Activated CD8-positive, alpha-beta memory T cell treated with anti-CD3 and anti-CD28 coated beads, Interleukin-2, amount 50 U/mL, for 48 hours (primary cell): ENCODE measurements around the gene BCL2L14.
"Not testable (repeated sequence)": the region's sequence is repeated elsewhere in the genome, so short reads cannot be mapped to it uniquely, and the experiment has no call there.

Experiments used
- DNase-seq: peaks from one replicate; pipeline ENCODE4 v3.0.0-alpha.2; 2020

Gene BCL2L14

GRCh38 chr12:12110923-12111555 lies 40.3 kb downstream of the BCL2L14 start:
- DNase-seq = not testable (repeated sequence)

- DNase-seq = no peak
Measured at GRCh38 chr12:12115514-12115913, 44.8 kb downstream of the BCL2L14 start.

- DNase-seq = no peak
Measured at GRCh38 chr12:12116677-12117076, 45.9 kb downstream of the BCL2L14 start.

DNA sequence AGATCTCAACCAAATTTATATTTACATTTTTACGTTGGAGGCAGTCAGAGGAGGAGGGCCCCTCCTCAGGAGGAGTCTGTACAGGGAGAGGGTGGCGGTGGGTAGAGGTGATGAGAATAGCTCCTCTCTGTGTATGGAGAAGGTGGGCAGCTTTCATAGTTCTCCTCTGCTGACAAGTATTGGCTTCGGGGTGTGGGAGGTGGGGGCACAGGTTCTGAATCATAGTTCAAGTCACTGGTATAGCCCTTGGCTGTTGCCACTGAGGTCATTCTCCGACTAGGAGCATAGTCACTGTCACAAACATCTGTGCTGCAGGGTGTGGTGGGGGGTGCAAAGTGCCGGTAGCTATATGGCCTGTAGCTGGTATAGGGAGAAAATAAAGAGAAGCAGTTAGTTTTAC lies 50.3 kb downstream of the BCL2L14 start:
- DNase-seq = no peak

GRCh38 chr12:12123036-12123604 lies 52.4 kb downstream of the BCL2L14 start:
- no peak for DNase-seq

GRCh38 chr12:12126551-12126950 lies 55.8 kb downstream of the BCL2L14 start:
- DNase-seq = no peak

DNA sequence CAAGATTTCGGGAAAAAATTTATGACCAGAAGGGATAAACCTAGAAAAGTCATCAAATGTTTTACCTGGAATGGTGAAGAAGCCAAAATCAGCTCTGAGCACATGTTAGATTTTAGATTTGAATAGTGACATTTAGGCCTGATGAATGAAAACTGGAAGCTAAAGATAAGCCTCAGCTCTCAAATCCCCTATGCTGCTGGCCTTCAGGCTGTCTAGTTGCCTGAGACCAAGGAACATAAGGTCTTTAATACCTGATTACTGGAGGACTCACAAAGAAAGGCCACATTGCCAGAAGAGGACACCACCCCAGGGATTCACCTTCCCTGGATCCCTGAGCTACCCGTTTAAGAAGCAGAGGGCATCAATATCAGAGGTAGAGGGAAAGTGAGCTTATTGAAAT lies 56.6 kb downstream of the BCL2L14 start:
- no peak for DNase-seq

DNA sequence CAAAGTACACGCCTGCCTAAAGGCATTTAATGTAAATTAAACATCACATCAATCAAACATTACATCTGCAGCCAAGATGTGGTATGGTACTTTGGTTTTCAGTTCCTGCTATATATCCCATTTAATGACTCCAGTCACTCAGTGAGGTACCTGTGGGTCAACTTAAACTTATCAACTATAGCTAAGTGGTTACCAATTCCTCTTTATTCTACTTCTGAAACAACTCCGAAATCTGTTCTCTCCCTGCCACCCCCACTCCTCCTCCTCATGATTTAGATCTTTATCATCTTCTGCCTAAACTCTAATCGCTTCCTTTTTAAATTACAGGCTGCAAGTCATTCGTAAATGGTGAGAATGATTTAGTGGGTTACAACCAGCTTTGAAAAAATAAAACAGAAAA lies 57.9 kb downstream of the BCL2L14 start:
- no peak for DNase-seq

DNA sequence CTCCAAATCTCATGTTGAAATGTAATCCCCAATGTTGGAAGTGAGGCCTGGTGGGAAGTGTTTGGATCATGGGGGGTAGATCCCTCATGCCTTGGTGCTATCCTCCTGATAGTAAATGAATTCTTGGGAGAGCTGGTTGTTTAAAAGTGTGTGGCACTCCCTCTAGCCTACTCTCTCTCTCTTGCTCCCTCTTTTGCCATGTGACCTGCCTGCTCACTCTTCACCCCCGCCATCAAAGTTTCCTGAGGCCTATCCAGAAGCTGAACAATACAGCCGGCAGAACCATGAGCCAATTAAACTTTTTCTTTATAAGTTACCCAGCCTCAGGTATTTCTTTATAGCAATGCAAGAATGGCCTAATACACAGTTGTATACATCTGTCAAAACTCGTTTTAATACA lies 62.5 kb downstream of the BCL2L14 start:
- no peak for DNase-seq

DNA sequence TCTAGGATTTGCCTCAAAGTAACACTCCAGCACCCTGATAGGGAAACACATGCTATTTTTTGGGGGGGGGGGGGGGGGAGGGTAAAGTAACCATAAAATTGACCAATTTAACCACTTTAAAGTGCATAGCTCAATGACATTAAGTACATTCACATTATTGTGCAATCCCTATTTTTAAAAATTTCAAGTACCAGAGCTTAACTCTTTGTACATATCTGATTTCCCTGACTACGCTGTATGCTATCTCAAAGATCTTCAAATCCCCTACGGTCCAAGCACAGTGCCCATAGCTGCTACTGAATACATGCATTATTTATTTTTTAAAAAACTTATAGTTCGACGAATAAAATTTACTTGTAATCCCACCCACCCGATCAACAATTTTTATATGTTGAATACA lies 63.0 kb downstream of the BCL2L14 start:
- DNase-seq = no peak

- DNase-seq = no peak
Measured at GRCh38 chr12:12138203-12139154, 67.7 kb downstream of the BCL2L14 start.

GRCh38 chr12:12141000-12141399 lies 70.3 kb downstream of the BCL2L14 start:
- no peak for DNase-seq

GRCh38 chr12:12144531-12144930 lies 73.8 kb downstream of the BCL2L14 start:
- not testable (repeated sequence) for DNase-seq

DNA sequence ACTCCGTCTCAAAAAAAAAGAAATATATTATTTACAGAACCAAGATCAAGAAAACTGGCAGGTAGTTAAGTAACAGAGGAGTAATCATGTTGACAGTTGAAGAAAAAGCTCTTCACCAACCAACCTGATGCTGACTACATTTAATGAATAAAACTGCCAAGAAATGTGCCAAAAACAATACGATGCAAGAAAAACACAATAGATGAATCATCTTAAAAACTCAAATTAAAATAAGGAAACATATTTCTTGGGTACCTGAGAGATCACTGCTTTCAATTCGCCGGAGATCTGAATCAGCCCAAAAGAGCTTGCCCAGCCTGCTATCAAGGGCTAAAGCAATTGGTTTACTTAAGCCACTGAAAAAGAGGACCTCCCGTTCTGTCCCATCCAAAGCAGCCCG lies 76.4 kb downstream of the BCL2L14 start:
- DNase-seq = no peak
